Thymus (tissue), 11 donors: Measurements from ENCODE around the gene MAGI2. TPM values are rescaled to one million over a fixed set of nuclear protein-coding genes. Genes with fewer than 3 reads are reported as not detected.

Source experiments
- DNase-seq, 9 donors: peaks; one replicate each; pipeline ENCODE4 v3.0.0-alpha.2; 2013; ENCODE audit warnings: low spot score in 9 of 9, low read depth in 6 of 9, missing footprints in 1 of 9
- H3K27ac ChIP-seq, 2 donors: one replicate each; pipeline ENCODE4 v1.5.1; 2013; ENCODE audit warnings: control low read depth in 1 of 2, low read depth in 1 of 2, low read length in 1 of 2, mild to moderate bottlenecking in 1 of 2, moderate library complexity in 1 of 2
- H3K27me3 ChIP-seq, 2 donors: one replicate each; pipeline ENCODE4 v1.5.1; 2013; ENCODE audit warnings: low read length in 1 of 2; ENCODE audit not compliant: control insufficient read depth in 2 of 2, insufficient read depth in 1 of 2
- H3K36me3 ChIP-seq, 2 donors: one replicate each; pipeline ENCODE4 v1.5.1; 2013; ENCODE audit warnings: low read length in 1 of 2, mild to moderate bottlenecking in 1 of 2, moderate library complexity in 1 of 2; ENCODE audit not compliant: control insufficient read depth in 2 of 2, insufficient read depth in 2 of 2
- H3K4me1 ChIP-seq, 2 donors: one replicate each; pipeline ENCODE4 v1.5.1; 2013; ENCODE audit warnings: low read length in 2 of 2; ENCODE audit not compliant: control insufficient read depth in 2 of 2, insufficient read depth in 2 of 2
- H3K4me3 ChIP-seq, 2 donors: one replicate each; pipeline ENCODE4 v1.5.1; 2013; ENCODE audit warnings: low read length in 2 of 2, control low read depth in 1 of 2, mild to moderate bottlenecking in 1 of 2
- H3K9me3 ChIP-seq, 2 donors: one replicate each; pipeline ENCODE4 v1.5.1; 2013; ENCODE audit warnings: low read length in 1 of 2, mild to moderate bottlenecking in 1 of 2; ENCODE audit not compliant: control insufficient read depth in 2 of 2, insufficient read depth in 1 of 2
- WGBS: extraction: QIAGEN DNeasy Blood & Tissue Kit; methylation state at CpG from one replicate; pipeline ENCODE4 v1.1.7; 2013; 5-methylcytosine and 5-hydroxymethylcytosine counted together
- polyA plus RNA-seq: library from polyadenylated mRNA; stranded (reverse); fragments of 200-250 nt; gene quantifications from one replicate; pipeline ENCODE4 v1.2.3, GENCODE V29; 2013
- total RNA-seq: library from RNA; stranded (reverse); fragments of 120-200 nt; gene quantifications from one replicate; pipeline ENCODE4 v1.2.4, GENCODE V29; 2013
- donor health status: healthy.

Gene MAGI2
- total and polyA plus RNA-seq, 2 donors = 0.42 to 1.7 TPM

GRCh38 chr7:78760620-78761355 is 692.7 kb downstream of the MAGI2 start:
- DNase-seq = no peak
- H3K4me3 ChIP-seq = no peak overlapping the region
- H3K36me3 ChIP-seq = no peaks in the 10 kb centered on the region
- 90% methylated on average over 4 of the region's 4 CpGs for WGBS
- H3K27ac ChIP-seq = no peak overlapping the region
- H3K27me3 ChIP-seq = no peaks in the 10 kb centered on the region
- no peaks in the 10 kb centered on the region for H3K9me3 ChIP-seq
- no peaks in the 10 kb centered on the region for H3K4me1 ChIP-seq

DNA sequence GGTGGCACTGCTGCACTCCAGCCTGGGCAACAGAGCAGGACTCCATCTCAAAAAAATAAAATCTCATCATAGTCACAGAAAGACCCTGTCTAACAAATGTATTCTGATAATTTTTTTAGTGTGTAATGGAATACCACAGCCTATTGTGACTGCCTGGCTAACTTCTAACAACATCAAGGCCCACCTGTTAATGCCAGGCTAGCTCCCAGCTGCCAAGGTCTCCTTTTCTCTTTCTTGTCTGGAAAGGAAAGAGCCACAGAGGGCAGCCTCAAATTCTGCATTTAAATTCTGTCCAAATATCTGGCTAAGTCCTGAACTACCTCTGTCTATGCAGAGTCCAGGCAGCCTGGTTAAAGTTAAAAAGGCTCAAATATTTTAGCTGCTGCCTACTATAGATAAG is 700.9 kb downstream of the MAGI2 start:
- Histone ChIP-seq H3K4me1 (no peaks in the 10 kb centered on the region), H3K27ac (no peak overlapping the region), H3K9me3 (peaks cover 0 to 3% of the 10 kb centered on the region in 2 donors), H3K36me3 (no peaks in the 10 kb centered on the region), H3K4me3 (no peak overlapping the region), H3K27me3 (no peaks in the 10 kb centered on the region)
- DNase-seq = no peak

DNA sequence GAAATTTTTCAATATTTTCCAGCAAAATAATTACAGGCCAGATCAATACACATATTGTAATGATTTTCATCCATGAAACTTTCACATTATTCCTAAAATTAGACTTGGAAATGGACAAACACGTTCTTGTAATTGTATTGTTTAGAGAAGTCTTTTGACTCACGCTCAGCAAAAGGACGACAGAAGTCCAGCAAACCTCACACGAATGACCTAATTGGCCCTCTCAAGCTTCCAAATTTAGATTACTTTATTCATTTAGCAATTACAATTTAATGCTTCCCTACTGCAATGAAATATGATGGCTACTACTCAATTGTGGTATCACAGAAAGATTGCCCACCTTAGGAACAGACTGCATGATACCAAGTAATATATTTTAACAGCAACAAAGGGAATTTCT is 702.2 kb downstream of the MAGI2 start:
- 94% methylated on average over 4 of the region's 4 CpGs for WGBS
- no peaks in the 10 kb centered on the region for H3K4me1 ChIP-seq
- H3K36me3 ChIP-seq = no peaks in the 10 kb centered on the region
- H3K4me3 ChIP-seq = no peak overlapping the region
- peaks cover 0 to 3% of the 10 kb centered on the region in 2 donors for H3K9me3 ChIP-seq
- DNase-seq = no peak
- no peaks in the 10 kb centered on the region for H3K27me3 ChIP-seq
- no peak overlapping the region for H3K27ac ChIP-seq

GRCh38 chr7:78749052-78749746 is 704.3 kb downstream of the MAGI2 start:
- WGBS = 79% methylated on average over 5 of the region's 5 CpGs
- H3K4me3 ChIP-seq = no peak overlapping the region

DNA sequence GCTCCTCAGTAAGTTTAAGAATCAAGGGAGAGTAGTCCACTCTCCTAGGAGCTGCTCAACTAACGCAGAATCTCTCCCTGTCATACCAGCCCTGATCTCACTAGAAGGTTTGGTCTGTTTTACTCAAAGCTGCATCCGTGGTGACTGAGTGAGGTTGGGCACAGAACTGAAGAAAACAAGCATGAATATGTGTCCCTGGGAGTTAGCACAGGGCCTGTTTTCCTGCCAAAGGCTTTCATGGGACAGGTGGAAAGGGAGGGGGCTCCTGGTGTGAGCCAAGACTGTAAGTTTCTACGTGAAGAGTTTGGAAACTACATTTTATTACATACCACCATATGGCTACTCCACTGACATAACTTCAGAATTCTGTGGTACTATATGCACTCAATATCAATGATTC is 705.9 kb downstream of the MAGI2 start:
- WGBS = 72% methylated on average over 3 of the region's 3 CpGs
- no peaks in the 10 kb centered on the region for H3K4me1 ChIP-seq
- no peaks in the 10 kb centered on the region for H3K27me3 ChIP-seq
- no peak overlapping the region for H3K4me3 ChIP-seq
- no peaks in the 10 kb centered on the region for H3K9me3 ChIP-seq
- H3K36me3 ChIP-seq = no peaks in the 10 kb centered on the region
- no peak for DNase-seq
- no peak overlapping the region for H3K27ac ChIP-seq

More at GRCh38 chr7:78749052-78749746, 704.3 kb downstream of the MAGI2 start:
- Histone ChIP-seq H3K36me3 (no peaks in the 10 kb centered on the region), H3K27ac (no peak overlapping the region), H3K4me1 (no peaks in the 10 kb centered on the region), H3K27me3 (no peaks in the 10 kb centered on the region), H3K9me3 (peaks cover 0 to 3% of the 10 kb centered on the region in 2 donors)
- no peak for DNase-seq

- H3K9me3 ChIP-seq = no peaks in the 10 kb centered on the region
- no peak overlapping the region for H3K4me3 ChIP-seq
- H3K4me1 ChIP-seq = no peaks in the 10 kb centered on the region
- H3K27me3 ChIP-seq = no peaks in the 10 kb centered on the region
- H3K36me3 ChIP-seq = no peaks in the 10 kb centered on the region
- no peak for DNase-seq
- no peak overlapping the region for H3K27ac ChIP-seq
- WGBS = 87% methylated on average over 2 of the region's 2 CpGs
Observed at GRCh38 chr7:78746301-78746700, 707.2 kb downstream of the MAGI2 start.

DNA sequence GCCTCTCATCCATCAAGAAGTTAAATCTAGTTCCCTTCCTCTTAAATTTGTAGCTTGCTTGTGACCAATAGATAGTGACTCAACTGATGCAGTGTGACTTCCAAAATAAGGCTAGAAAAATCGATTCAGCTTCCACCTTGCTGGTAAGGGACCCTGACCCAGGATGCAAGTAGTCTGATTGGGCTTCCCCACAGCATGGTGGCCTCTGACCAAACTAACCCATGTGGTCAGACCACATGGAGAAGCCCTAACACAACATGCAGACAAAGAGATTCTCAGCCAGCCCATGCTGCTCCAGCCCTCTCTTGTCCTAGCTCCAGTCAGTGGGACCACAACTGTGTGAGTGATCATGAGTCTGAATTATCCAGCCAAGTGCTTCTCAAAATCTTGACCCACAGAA is 710.8 kb downstream of the MAGI2 start:
- no peak overlapping the region for H3K27ac ChIP-seq
- WGBS = 75% methylated on average over 1 of the region's 1 CpG
- H3K36me3 ChIP-seq = no peaks in the 10 kb centered on the region
- no peak for DNase-seq
- H3K9me3 ChIP-seq = no peaks in the 10 kb centered on the region
- no peaks in the 10 kb centered on the region for H3K27me3 ChIP-seq
- H3K4me3 ChIP-seq = no peak overlapping the region
- H3K4me1 ChIP-seq = no peaks in the 10 kb centered on the region

GRCh38 chr7:78736548-78736947 is 716.9 kb downstream of the MAGI2 start:
- Histone ChIP-seq H3K9me3 (no peaks in the 10 kb centered on the region), H3K27me3 (no peaks in the 10 kb centered on the region), H3K27ac (no peak overlapping the region), H3K4me3 (no peak overlapping the region), H3K36me3 (no peaks in the 10 kb centered on the region), H3K4me1 (no peaks in the 10 kb centered on the region)
- DNase-seq = no peak
- 54% methylated on average over 1 of the region's 1 CpG for WGBS

- Histone ChIP-seq H3K9me3 (no peaks in the 10 kb centered on the region), H3K27ac (no peak overlapping the region), H3K4me1 (no peaks in the 10 kb centered on the region), H3K4me3 (no peak overlapping the region), H3K27me3 (no peaks in the 10 kb centered on the region), H3K36me3 (no peaks in the 10 kb centered on the region)
- no peak for DNase-seq
- 88% methylated on average over 6 of the region's 6 CpGs for WGBS
Observed at GRCh38 chr7:78734626-78735025, 718.8 kb downstream of the MAGI2 start.
